GM19193 (cell line): ENCODE measurements around the gene CCR2.

ENCODE experiments used
- POLR2A ChIP-seq: IDR thresholded peaks from 4 replicates; pipeline ENCODE4 v1.6.1; 2011; ENCODE audit not compliant: insufficient read depth, insufficient read length; ENCODE audit errors: extremely low read depth

CCR2 gene

DNA sequence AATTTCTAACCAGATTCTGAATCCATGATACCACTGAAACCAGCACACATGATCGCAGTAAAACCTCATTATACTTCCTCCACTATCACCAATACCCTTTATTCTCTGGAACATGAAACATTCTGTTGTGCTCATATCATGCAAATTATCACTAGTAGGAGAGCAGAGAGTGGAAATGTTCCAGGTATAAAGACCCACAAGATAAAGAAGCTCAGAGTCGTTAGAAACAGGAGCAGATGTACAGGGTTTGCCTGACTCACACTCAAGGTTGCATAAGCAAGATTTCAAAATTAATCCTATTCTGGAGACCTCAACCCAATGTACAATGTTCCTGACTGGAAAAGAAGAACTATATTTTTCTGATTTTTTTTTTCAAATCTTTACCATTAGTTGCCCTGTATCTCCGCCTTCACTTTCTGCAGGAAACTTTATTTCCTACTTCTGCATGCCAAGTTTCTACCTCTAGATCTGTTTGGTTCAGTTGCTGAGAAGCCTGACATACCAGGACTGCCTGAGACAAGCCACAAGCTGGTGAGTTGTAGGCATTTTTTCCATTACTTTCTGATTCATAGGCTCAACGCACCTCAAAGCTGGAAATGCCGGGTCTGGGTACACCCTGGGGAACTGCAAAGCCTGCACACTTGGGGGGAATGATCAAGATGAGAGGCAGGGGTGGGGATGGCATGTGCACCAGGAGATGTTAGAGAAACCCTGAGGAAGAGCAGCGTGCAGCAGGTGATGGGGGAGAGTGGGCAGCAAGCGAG, at the start of gene CCR2:
TSS of gene CCR2 (plus strand) at position 465 of the 764 bp plus-strand sequence. CDS start 3,417 bp downstream, outside the sequence.
- no peak for TF ChIP-seq POLR2A

DNA sequence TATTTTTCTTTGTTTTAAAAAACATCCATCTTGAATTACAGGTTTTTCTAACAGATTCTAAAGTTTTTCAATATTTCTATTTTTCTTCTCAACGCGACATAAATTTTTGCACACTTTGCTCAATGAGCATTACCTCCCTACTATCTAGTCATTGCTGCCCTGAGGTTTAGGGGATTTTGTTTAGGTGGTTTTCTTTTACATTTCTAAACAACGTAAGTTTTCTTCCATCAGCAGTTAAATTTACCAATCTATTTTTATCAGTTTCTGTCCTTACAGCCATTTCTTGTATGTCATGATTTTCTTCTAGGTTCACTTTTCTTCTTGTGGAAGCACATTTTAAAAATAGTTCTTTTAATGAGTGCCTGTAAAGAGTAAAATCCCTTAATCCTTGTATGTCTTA, 49.2 kb upstream of the CCR2 start:
- TF ChIP-seq POLR2A = no peak

DNA sequence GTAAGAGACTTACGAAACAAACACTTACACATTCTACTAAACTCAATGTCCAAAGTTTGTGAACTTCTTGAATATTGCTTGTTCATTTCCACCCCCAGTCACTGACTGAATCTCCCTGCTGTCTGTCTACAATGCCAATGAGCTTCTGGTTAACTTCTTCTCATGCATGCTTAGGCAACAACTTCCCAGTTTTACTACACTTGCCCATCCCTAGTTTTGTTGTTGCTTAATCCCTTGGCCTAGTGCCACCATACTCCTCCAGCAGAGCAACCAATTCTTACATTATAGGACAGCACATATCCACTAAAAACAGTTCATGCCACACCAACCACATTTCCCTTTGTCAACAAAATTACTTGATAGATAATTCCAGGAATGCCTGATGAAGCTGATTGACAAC, 40.9 kb upstream of the CCR2 start:
- TF ChIP-seq POLR2A = no peak

DNA sequence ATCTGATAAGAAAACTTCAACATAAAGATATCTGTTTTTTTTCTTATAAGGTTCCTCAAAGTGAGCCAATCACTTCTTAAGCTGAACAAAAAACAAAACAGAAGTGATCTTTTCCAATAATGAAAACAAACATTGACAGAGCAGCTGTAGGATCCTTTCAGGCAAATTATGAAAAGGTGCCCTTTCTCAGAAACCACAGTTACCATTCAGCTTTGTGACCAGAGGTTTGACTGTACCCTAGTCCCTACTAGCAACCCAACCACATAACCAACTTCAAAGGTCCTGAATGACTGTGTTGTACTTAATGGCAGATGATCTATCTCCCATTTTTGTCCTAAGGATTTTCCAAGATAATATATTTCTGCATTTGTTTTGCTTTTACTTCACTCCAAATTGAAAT, 39.4 kb upstream of the CCR2 start:
- no peak for TF ChIP-seq POLR2A

DNA sequence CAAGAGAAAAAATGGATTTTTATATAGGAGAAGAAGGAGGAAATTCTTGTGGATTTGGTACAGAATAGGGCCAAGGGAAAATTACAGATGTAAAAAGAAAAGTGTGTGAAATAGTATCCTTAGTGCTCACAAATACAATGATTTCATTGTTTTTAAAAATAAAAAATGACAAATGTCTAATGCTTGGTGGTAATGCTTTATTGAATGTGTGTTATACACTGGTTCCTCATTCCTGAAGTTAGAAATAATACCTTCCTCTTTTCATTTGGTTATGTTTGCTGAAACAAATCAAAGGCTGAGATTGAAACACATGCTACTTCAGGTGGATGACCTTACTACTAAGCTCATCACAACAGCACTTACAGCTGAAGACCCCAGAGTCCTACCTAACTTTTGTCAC, 37.7 kb upstream of the CCR2 start:
- TF ChIP-seq POLR2A = no peak

DNA sequence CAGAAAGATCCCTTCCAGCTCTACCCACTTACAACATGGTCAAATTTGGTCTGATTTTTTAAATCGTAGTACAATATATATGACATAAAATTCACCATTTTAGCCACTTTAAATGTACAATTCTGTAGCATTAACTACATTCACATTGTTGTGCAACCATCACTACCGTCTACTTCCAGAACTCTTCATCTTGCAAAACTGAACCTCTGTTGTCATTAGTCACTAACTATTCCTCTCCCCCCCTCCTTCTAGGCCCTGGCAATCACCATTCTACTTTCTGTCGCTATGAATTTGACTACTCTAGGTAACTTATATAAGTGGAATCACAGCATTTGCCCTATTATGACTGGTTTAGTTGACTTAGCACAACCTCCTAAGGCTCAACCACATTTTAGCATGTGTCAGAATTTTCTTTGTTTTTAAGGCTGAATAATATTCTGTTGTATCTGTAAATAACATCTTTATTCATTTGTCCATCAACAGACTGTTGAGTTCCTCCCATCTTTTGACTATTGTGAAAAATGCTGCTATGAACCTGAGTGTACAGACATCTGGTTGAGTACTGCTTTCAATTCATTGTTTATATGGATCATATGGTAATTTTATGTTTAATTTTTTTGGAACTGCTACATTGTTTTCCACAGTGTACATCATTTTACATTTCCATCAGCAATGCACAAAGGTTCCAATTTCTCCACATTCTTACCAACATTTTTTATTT, 35.5 kb upstream of the CCR2 start:
- no peak for TF ChIP-seq POLR2A

DNA sequence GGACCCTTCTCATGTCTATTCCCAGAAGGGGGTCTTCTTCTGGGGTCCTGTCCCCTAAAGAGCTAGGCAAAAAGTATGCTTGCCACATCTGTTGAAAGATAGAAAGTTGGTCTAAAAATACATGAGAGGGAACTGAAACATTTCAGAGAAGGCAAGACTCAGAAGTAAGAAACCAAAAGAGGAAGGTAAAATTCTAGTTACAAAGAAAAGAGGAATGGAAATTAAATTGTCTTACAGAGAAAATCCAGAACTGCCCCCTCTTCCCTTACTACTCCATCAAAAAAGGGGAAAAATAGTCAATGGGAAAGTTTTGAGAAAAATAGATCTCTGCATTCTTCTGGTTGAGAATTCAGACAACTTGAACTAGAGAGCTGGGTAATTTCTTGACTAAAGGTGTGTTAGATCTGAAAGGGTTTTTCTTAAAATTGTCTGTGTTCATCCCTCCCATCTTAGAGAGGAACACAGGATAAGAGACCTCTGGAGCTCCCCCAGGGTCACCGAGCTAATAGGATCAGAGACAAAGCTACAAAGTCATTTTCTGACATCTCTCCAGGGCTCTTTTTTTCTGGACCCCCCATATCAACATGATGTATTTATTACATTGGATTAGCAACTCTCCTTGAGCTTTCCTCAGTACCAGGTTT, 32.3 kb upstream of the CCR2 start:
- no peak for TF ChIP-seq POLR2A

DNA sequence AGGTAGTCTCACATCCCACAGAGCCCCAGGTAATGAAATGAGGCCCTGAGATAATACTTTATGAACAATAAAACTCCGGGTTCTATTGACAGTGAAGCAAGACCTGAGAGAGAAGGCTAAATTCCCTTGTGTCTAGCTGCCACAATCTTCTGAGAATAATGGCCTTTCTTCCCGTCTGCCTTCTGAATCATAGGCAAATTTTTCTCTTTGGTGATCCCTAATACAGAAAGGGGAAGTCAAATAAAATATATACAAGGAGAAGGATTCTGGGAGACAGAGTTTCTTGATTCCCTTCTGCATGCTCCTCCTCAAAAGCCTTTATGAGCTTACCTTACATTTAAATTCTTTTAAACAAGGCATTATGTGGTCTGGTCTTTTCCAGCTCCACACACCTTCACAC, 29.9 kb upstream of the CCR2 start:
- no peak for TF ChIP-seq POLR2A

DNA sequence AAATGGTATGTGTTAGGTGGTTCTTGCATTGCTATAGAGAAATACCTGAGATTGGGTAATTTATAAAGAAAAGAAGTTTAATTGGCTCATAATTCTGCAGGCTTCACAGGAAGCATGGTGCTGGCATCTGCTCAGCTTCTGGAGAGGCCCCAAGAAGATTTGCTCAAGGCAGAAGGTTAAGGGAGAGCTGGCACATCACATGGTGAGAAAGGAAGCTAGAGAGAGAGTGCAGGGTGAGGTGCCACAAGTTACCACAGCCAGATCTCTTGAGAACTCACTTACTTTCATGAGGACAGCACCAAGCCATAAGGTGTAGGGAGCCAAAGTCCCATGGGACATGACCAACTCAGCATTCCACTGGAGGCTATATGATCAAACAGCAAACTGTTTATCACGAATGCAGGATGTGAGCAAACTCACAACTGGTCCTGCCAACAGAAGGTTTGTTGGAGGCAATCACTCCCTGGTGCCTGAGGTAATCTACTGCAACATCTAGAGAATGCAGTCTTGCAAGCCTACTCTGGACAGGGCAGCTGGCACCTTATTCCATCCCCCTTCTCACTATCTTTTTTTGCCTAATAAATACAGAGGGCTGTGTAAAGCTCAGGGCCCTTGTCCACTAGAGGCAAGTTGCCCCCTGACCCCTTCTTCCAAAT, 28.1 kb upstream of the CCR2 start:
- TF ChIP-seq POLR2A = no peak

DNA sequence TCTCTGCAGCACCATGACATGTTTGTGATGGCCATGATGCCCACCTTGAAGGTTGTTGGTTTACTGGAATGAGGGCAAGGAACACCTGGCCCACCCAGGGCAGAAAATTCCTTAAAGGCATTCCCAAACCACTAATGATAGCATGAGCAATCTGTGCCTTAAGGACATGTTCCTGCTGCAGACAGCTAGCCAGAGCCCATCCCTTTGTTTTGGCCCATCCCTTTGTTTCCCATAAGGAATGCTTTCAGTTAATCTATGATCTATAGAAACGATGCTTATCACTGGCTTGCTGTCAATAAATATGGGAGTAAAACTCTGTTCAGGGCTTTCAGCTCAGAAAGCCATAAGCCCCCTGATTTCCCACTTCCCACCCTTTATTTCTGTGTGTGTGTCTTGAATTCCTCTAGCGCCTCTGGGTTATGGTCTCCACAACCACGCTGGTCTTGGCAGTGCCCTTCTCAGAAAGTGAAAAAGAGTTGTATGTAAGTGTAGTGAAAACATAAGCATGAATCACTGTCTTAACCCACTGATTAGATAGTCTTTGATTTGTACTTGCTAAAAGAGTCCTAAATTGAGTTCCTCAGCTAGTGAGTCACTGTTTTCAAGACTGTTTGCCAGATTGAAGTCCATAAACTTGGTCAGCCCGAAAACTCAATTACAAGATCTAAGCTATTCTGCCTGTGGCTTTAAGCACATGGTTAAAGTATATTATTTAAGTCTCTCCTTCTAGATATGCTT, 19.0 kb upstream of the CCR2 start:
- no peak for TF ChIP-seq POLR2A

DNA sequence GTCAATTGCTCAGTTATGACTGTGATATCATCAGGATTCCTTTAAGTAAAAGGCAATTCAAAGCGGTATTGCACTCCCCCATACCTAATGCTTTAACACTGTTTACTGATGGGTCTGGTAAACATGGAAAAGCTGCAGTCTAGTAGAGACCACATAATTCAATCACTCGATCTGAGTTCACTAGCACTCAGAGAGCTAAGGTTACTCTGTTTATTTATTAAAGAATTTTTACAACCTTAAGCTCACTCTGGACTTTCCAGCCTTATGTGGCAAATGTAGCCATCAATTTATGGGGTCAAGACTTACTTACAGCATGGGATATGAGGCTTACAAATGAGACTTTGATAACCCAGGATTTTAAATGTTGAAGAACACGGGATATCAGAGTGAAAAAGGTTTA, 18.4 kb upstream of the CCR2 start:
- no peak for TF ChIP-seq POLR2A

DNA sequence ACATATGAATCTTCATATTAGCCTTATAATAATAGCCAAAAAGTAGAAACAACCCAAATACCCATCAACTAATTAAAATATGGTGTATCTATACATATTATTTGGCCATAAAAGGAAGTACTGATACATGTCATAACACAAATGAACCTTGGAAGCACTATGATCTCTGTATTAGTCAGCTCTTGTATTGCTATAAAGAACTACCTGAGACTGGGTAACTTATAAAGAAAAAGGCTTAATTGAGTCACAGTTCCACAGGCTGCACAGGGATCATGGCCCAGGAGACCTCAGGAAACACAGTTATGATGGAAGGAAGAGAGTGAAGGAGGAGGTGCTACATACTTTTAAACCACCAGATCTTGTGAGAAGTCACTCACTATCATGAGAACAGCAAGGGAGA, 16.0 kb upstream of the CCR2 start:
- TF ChIP-seq POLR2A = no peak

DNA sequence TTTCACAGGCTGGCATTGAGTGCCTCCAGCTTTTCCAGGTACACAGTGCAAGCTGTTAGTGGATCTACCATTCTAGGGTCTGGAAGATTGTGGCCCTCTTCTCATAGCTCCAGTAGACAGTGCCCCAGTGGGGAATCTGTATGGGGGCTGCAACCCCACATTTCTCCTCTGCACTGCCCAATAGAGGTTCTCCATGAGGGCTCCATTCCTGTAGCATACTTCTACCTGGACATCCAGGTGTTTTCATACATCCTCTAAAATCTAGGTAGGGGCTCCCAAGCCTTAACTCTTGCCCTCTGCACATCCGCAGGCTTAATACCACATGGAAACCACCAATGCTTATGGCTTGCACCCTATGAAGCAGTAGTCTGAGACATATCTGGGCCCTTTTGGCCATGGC, 15.1 kb upstream of the CCR2 start:
- no peak for TF ChIP-seq POLR2A

DNA sequence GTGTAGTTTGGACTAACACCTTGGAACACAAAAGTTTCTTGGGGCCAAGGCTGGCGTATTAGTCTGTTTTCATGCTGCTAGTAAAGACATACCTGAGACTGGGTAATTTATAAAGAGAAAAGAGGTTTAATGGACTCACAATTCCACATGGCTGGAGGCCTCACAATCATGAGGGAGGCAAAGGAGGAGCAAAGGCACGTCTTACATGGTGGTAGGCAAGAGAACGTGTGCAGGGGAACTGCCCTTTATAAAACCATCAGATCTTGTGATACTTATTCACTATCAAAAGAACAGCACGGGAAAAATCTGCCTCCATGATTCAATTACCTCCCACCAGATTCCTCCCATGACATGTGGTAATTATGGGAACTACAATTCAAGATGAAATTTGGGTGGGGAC, 9.4 kb upstream of the CCR2 start:
- no peak for TF ChIP-seq POLR2A
